ENCODE data around the gene HEXD. TPM values are rescaled to one million over a fixed set of nuclear protein-coding genes. Genes with fewer than 3 reads are reported as not detected.

The HEXD gene
- total RNA-seq, 1 donor from 2014 or later = 14.8 TPM

GRCh38 chr17:82465023-82465603 is 47.0 kb downstream of the HEXD start:
- DNase-seq (no peak), ATAC-seq (ENCODE audit: poor library complexity) (no peak)
- intact Hi-C loops (cut with DNase I) = no loop called here

- ATAC-seq (ENCODE audit: poor library complexity) (no peak), DNase-seq (no peak)
- intact Hi-C loops (cut with DNase I) = no loop called here
Measured at GRCh38 chr17:82468692-82469091, 50.5 kb downstream of the HEXD start.

DNA sequence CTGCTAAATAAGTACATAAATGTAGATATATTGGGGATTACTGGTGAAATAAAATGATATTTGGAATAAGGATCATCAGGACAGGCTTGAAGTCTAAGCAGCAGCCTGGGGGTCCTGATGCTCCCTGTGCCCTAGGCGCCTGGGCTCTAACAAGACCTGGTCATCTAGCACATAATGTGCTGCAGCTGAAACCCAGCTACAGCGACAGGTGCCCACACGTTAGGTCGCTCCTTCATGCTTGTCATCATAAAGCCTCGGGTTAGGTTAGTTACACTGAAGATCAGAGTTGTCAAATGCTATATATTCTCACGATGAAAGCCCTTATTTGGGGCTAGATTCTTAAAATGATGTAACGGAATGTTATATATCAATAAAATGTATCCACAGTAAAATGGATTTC is 51.9 kb downstream of the HEXD start:
- no peak for ATAC-seq (ENCODE audit: poor library complexity)
- intact Hi-C loops (cut with DNase I) = no loop called here
- DNase-seq = no peak

DNA sequence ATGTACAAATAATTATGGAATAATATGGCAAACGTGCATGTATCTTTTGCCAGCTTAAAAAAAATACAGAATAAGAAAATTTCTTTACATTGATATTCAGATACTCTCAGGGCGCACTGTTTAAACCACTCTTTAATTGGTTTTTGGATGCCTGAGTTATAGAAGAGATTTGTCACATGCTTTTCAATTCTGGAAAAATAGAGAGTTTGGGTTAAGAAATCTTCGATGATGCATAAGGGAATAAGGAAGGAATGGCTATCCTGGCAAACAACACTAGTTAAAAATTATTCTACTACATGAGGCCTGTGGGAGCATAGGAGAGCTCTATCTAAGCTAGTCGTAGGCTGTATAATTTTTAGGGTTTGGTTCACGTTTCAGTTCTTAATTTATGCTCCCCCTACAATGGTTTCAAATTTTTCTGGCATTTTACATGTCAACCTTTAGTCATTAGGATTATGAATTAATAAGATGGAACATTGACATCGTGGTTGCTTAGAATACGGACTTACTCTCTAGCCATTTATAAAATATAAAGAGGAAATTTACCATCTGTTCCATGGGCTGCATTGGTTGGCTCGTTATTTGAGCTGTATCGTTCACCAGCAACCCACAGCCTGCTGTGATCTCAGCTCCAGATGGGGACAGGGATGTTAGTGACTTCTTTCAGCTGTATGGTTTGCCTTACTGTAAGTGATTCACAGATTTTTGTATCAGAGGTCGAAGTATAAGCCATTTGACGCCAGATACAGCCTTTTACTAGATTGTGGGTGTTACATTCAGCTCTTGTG is 56.3 kb downstream of the HEXD start:
- DNase-seq (no peak), ATAC-seq (ENCODE audit: poor library complexity) (no peak)
- intact Hi-C loops (cut with DNase I) = no loop called here

DNA sequence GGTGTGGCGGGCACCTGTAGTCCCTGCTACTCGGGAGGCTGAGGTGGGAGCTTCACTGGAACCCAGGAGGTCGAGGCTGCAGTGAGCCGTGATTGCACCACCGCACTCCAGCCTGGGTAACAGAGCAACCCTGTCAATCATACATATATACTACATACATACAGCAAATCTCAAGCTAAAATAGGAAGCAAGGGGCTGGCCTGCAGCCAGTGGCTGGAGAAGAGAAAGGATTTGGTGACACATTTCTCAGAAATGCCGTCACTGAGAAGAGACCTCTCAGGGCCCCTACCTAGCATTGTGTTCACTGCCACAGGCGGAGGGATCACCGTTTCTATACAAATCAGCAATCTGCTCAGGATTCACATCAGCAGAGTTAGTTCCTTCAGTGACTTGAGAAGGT is 57.3 kb downstream of the HEXD start:
- DNase-seq (no peak), ATAC-seq (ENCODE audit: poor library complexity) (no peak)
- intact Hi-C loops (cut with DNase I) = no loop called here

DNA sequence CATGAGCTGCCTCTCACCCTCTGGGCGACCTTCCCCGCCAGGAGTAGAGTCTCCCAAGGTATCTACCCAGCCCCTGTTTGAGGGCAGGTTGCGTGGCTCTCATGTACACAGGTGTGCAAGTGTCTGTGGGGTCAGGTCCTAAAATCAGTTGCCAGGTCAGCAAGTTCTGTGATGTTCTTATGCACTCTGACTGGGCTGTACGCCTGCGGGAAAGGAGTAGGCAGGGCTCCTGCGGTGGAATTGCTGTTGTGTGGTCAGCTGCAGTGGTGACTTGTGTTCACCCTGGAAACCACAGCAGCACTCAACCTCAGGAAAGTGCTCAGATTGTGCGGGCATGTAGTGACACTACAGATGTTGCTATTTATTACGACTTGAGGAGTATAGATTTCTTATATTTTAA is 59.8 kb downstream of the HEXD start:
- ATAC-seq (ENCODE audit: poor library complexity) (no peak), DNase-seq (no peak)
- intact Hi-C loops (cut with DNase I) = no loop called here

DNA sequence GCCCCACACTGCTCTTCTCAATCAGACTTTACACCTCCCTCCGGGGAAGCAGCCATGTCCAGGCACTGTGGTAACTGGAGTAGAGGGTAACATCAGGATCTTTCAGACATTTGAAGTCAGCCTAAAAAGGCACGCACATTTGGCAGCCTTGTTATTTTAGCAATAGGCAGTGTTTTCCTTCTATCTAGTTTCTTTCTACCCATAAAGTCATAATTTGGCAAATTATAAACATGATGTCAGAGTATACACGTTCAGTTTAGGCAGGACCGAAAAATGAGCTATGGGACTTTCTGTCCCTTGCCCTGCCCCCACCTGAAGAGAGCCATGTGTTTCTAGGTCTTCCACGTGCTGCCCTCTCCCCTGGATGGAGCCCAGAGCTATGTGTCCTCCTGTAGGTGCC is 61.5 kb downstream of the HEXD start:
- intact Hi-C loops (cut with DNase I) = no loop called here
- ATAC-seq (ENCODE audit: poor library complexity) (no peak), DNase-seq (no peak)

- no peak for ATAC-seq (ENCODE audit: poor library complexity)
- intact Hi-C loops (cut with DNase I) = no loop called here
- DNase-seq = no peak
Measured at GRCh38 chr17:82480318-82480717, 62.2 kb downstream of the HEXD start.

GRCh38 chr17:82483204-82483660 is 65.1 kb downstream of the HEXD start:
- intact Hi-C loops (cut with DNase I) = no loop called here
- no peak for ATAC-seq (ENCODE audit: poor library complexity)
- DNase-seq = no peak

DNA sequence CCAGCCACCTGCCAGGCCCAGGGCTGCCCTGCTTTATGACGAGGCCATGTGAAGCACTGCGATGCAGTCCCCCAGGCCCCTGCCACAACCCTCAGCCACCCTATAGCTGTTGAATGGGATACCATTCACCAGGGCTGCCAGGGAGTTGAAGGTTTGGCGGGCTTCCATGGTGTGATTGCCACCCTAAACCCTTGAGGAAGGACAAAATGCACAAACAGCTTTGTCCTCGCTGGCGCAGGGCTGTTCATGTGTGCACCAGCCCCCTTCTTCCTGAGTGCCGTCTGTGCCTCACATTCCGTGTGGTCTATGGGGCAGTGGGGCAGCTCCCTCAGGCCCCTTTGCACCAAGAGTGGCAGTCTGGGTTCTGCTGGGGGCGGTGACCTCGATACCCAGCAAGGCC is 65.7 kb downstream of the HEXD start:
- no peak for DNase-seq
- ATAC-seq (ENCODE audit: poor library complexity) = peak; percentile 50
- intact Hi-C loops (cut with DNase I) = no loop called here

GRCh38 chr17:82486231-82487094 is 68.3 kb downstream of the HEXD start:
- DNase-seq (no peak), ATAC-seq (ENCODE audit: poor library complexity) (no peak)
- intact Hi-C loops (cut with DNase I) = no loop called here

DNA sequence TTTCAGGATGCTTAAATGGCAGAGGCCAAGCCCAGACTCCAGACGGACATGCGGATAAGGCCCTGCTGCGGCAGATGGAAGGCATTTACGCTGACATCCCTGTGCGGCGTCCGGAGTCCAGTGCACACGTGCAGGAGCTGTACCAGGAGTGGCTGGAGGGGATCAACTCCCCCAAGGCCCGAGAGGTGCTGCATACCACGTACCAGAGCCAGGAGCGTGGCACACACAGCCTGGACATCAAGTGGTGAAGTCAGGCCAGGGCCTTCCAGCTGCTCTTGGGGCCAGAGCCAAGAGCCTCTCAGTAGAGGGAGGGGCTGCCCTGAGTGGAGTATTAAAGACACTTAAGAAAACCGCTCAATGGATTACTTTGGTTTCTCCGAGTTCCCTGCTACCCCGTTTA is 69.8 kb downstream of the HEXD start:
- ATAC-seq (ENCODE audit: poor library complexity) (peak; percentile 76), DNase-seq (peak; percentile 69)
- intact Hi-C loops (cut with DNase I) = no loop called here

GRCh38 chr17:82489117-82489516 is 71.0 kb downstream of the HEXD start:
- DNase-seq = peak; percentile 86
- intact Hi-C loops (cut with DNase I) = no loop called here
- ATAC-seq (ENCODE audit: poor library complexity) = peak; percentile 91

DNA sequence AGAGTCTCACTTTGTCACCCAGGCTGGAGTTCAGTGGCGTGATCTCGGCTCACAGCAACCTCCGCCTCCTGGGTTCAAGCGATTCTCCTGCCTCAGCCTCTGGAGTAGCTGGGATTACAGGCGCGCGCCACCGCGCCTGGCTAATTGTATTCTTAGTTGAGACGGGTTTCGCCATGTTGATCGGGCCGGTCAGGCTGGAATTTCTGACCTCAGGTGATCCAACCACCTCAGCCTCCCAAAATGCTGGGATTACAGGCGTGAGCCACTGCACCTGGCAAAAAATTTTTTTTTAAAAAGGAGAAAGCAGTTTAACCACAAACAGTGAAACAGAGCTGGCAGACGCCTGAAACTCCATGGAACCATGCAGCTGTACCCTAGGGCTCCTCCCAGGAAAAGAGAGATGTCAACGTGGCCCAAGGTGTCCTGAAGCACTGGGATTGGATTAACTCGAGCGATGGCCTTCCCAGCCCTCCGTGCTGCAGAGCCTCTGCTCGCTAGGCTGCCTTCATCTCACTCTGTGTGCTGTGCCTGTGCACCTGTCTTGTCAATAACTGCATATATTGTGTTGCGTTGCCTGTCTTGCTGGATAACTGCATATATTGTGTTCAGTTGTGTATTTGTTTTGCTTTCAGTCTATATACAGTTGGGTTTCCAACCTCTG is 71.8 kb downstream of the HEXD start:
- intact Hi-C loops (cut with DNase I) = loop anchor here (10.0 kb wide), 1 partner anchor 55 kb away; no protein-coding TSS in a partner anchor

DNA sequence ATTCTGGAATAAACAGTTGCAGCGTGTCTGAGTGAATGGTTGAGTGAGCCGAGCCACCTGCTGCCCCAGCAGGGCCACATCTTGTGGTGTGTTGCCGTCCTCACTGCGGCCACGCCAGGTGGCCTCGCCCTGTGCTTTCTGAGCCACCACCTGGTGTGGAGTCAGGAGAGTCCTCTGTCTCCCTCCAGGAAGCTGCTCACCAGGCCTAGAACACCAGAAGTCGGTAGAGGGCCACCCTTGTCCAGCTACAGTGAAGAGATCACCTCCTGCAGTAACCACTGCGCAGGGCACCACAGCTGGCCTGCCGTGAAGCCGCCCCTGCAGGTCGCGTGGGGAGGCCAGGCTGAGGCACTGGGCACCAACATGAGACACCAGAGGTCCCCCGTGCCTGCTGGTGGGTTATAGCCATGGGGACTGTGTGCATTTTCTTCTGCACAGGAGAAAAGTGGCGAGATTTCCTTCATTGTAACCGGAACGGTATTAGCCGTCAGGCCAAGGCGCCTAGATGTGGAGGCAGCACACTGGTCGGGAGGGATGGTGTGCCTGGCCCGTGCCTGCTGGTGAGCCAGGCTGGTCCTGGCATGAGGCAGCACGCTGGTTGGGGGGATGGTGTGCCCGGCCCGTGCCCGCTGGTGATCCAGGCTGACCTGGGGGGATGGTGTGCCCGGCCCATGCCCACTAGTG is 72.5 kb downstream of the HEXD start:
- ATAC-seq (ENCODE audit: poor library complexity) (no peak), DNase-seq (no peak)
- intact Hi-C loops (cut with DNase I) = loop anchor here (10.0 kb wide), 1 partner anchor 54 kb away; no protein-coding TSS in a partner anchor

More for the DNA sequence above, 71.8 kb downstream of the HEXD start:
- no peak for DNase-seq
- ATAC-seq (ENCODE audit: poor library complexity) = no peak

DNA sequence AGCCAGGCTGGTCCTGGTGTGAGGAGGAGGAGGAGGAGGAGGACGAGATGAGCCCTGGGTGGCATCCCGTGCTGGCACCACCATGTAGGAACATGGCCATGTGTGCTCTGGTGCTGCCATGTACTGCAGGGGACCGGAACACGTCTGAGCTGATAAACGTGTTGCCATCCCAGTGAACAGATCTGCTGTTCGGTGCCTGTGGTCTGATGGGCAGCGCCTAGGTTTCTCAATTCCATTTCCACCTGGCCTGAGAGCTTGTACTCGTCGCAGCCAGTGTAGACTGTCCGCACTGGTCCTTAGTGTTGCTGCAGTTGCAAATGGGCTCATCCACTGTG is 73.0 kb downstream of the HEXD start:
- no peak for ATAC-seq (ENCODE audit: poor library complexity)
- intact Hi-C loops (cut with DNase I) = loop anchor here (10.0 kb wide), 1 partner anchor 54 kb away; no protein-coding TSS in a partner anchor
- no peak for DNase-seq

- intact Hi-C loops (cut with DNase I) = loop anchor here (10.0 kb wide), 1 partner anchor 53 kb away; no protein-coding TSS in a partner anchor
- ATAC-seq (ENCODE audit: poor library complexity) (no peak), DNase-seq (no peak)
Measured at GRCh38 chr17:82491533-82491932, 73.4 kb downstream of the HEXD start.

Data from Right ventricle myocardium superior (tissue), 1 donor.